ENCODE results near the gene MACC1.
"Not testable (repeated sequence)": the region's sequence is repeated elsewhere in the genome, so short reads cannot be mapped to it uniquely, and the experiment has no call there.

The MACC1 gene

GRCh38 chr7:20189852-20190251 is 27.3 kb downstream of the MACC1 start:
- H3K27ac ChIP-seq = no peak overlapping the region

GRCh38 chr7:20188567-20188966 is 28.6 kb downstream of the MACC1 start:
- TF ChIP-seq CTCF (conservative IDR thresholded peaks at IDR 0.05) = no peak
- no peak overlapping the region for H3K27ac ChIP-seq

More at GRCh38 chr7:20189852-20190251, 27.3 kb downstream of the MACC1 start:
- no peak for TF ChIP-seq CTCF (conservative IDR thresholded peaks at IDR 0.05)

- H3K27ac ChIP-seq = not testable (repeated sequence)
Measured at GRCh38 chr7:20187850-20188249, 29.3 kb downstream of the MACC1 start.

GRCh38 chr7:20185988-20186387 is 31.2 kb downstream of the MACC1 start:
- TF ChIP-seq CTCF (conservative IDR thresholded peaks at IDR 0.05) = no peak
- H3K27ac ChIP-seq = no peak overlapping the region

DNA sequence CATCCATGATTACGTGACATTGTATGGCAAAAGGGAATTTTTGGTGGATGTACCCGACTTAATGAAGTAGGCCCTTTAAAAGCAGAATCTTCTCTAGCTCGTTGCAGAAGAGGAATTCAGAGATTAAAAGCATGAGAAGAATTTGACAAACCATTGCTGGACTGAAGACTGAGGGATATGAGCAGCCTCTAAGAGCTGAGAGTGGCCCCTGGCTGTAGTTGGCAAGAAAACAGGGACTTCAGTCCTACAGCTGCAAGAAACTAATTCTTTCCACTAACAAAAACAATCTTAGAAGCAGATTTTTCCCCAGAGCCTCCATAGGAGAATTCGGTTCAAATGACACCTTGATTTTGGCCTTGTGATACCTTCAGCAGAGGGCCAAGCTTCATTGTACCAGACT is 34.1 kb downstream of the MACC1 start:
- no peak for TF ChIP-seq CTCF (conservative IDR thresholded peaks at IDR 0.05)
- no peak overlapping the region for H3K27ac ChIP-seq

- TF ChIP-seq CTCF (conservative IDR thresholded peaks at IDR 0.05) = no peak
- H3K27ac ChIP-seq = no peak overlapping the region
Measured at GRCh38 chr7:20176578-20177242, 40.5 kb downstream of the MACC1 start.

- no peak overlapping the region for H3K27ac ChIP-seq
- no peak for TF ChIP-seq CTCF (conservative IDR thresholded peaks at IDR 0.05)
Measured at GRCh38 chr7:20173828-20174227, 43.4 kb downstream of the MACC1 start.

DNA sequence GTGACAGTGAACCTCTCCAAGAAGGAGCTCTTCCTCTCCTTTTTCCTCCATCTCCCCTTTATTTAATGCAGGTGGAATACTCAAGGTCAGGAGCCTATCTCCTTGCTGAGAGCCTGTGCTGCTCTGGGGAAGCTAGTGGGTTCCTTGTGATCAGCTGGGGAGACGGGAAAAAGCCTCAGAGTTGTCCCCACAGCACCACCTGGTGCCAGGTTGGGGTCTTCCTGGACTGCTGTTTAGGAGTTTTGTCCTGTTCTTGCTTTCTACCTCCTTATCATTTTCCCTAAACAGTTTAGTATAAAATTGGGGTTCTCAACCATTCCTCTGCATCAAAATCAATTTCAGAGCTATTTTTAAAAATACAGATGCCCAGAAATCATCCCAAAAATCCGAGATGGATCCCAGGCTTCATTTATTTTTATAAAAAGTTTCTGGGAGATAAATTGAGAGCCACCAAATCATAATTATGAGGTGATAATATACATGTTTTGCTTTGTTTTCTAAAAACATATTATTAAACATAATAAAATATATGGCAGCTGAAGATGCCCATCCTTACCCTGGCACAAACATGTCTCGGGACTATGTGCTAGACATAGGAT is 44.3 kb downstream of the MACC1 start:
- TF ChIP-seq CTCF (conservative IDR thresholded peaks at IDR 0.05) = peak; percentile 83
- H3K27ac ChIP-seq = no peak overlapping the region

Measured in VCaP (cell line).